Liver (tissue), 3 donors: ENCODE results near the gene CARMIL3.

Experiments
- FOXA1 ChIP-seq: IDR thresholded peaks from 2 replicates; pipeline ENCODE4 v1.6.1; 2016; ENCODE audit warnings: antibody characterized with exemption
- HNF4G ChIP-seq: IDR thresholded peaks from 2 replicates; pipeline ENCODE4 v1.6.1; 2016; ENCODE audit warnings: antibody characterized with exemption
- MAX ChIP-seq: IDR thresholded peaks from 2 replicates; pipeline ENCODE4 v1.6.1; 2016; ENCODE audit warnings: antibody characterized with exemption
- RAD21 ChIP-seq, 2 donors: IDR thresholded peaks; 2 replicates each; pipeline ENCODE4 v1.6.1; 2016; ENCODE audit warnings: antibody characterized with exemption in 2 of 2, mild to moderate bottlenecking in 2 of 2
- SP1 ChIP-seq: IDR thresholded peaks from 2 replicates; pipeline ENCODE4 v1.6.1; 2018; ENCODE audit warnings: antibody characterized with exemption, mild to moderate bottlenecking
- TAF1 ChIP-seq: conservative IDR thresholded peaks from 2 replicates; pipeline ENCODE4 v1.6.1; 2016; ENCODE audit warnings: antibody characterized with exemption, mild to moderate bottlenecking
- YY1 ChIP-seq: IDR thresholded peaks from 2 replicates; pipeline ENCODE4 v1.6.1; 2016; ENCODE audit warnings: antibody characterized with exemption, mild to moderate bottlenecking
- TF ChIP-seq, protein P1 (sequence below): fragments of 150-350 bp; IDR thresholded peaks from 2 replicates; pipeline ENCODE4 v1.5.1; 2017; ENCODE audit warnings: improper control_type of control experiment, low read depth, low read length; ENCODE audit not compliant: missing input control
- TF ChIP-seq, protein P2 (sequence below): IDR thresholded peaks from 2 replicates; pipeline ENCODE4 v1.6.1; 2016; ENCODE audit warnings: antibody characterized with exemption
- donor health status: healthy.
- donor health status: healthy.

DNA sequence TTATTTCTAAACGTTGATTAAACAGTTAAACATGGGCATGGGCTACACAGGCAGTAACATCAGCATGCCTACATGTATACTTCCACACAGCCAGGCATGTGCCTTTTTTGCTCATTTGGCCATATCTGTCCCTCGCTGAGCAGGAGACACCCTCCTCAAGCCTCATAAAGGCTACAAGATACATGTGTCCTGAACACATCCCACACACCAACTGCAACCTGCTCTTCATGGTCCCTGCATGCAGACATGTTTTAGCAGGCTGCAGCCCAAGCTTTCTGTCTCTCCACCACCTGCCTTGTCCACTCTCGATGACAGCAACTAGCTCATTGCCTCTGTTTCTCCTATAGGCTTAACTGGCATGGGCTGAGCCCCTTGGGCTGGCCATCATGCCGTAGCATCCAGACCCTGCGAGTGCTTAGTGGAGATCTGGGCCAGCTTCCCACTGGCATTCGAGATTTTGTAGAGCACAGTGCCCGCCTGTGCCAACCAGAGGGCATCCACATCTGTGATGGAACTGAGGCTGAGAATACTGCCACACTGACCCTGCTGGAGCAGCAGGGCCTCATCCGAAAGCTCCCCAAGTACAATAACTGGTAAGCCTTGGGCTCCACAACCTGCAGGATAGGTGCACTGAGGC is 44.9 kb downstream of the CARMIL3 start:
- TF ChIP-seq, protein P1, sequence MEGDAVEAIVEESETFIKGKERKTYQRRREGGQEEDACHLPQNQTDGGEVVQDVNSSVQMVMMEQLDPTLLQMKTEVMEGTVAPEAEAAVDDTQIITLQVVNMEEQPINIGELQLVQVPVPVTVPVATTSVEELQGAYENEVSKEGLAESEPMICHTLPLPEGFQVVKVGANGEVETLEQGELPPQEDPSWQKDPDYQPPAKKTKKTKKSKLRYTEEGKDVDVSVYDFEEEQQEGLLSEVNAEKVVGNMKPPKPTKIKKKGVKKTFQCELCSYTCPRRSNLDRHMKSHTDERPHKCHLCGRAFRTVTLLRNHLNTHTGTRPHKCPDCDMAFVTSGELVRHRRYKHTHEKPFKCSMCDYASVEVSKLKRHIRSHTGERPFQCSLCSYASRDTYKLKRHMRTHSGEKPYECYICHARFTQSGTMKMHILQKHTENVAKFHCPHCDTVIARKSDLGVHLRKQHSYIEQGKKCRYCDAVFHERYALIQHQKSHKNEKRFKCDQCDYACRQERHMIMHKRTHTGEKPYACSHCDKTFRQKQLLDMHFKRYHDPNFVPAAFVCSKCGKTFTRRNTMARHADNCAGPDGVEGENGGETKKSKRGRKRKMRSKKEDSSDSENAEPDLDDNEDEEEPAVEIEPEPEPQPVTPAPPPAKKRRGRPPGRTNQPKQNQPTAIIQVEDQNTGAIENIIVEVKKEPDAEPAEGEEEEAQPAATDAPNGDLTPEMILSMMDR, result no peak
- no peak for TF ChIP-seq TAF1
- no peak for TF ChIP-seq HNF4G
- TF ChIP-seq MAX, result no peak
- TF ChIP-seq, protein P2, sequence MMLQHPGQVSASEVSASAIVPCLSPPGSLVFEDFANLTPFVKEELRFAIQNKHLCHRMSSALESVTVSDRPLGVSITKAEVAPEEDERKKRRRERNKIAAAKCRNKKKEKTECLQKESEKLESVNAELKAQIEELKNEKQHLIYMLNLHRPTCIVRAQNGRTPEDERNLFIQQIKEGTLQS, result no peak
- no peak for TF ChIP-seq YY1
- no peak for TF ChIP-seq RAD21 (IDR thresholded peaks at IDR 0.05)
- TF ChIP-seq SP1, result no peak
- no peak for TF ChIP-seq FOXA1
